Measurements from ENCODE around the gene GULP1.

- TF ChIP-seq, protein P1, sequence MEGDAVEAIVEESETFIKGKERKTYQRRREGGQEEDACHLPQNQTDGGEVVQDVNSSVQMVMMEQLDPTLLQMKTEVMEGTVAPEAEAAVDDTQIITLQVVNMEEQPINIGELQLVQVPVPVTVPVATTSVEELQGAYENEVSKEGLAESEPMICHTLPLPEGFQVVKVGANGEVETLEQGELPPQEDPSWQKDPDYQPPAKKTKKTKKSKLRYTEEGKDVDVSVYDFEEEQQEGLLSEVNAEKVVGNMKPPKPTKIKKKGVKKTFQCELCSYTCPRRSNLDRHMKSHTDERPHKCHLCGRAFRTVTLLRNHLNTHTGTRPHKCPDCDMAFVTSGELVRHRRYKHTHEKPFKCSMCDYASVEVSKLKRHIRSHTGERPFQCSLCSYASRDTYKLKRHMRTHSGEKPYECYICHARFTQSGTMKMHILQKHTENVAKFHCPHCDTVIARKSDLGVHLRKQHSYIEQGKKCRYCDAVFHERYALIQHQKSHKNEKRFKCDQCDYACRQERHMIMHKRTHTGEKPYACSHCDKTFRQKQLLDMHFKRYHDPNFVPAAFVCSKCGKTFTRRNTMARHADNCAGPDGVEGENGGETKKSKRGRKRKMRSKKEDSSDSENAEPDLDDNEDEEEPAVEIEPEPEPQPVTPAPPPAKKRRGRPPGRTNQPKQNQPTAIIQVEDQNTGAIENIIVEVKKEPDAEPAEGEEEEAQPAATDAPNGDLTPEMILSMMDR (IDR thresholded peaks at IDR 0.05), result no peak
- TF ChIP-seq POLR2A (IDR thresholded peaks at IDR 0.05), result no peak
Observed at GRCh38 chr2:188318161-188318749, 26.6 kb downstream of the GULP1 start.
